Lung (tissue), 12 donors: ENCODE data around the gene LRRC38. TPM values are rescaled to one million over a fixed set of nuclear protein-coding genes. Genes with fewer than 3 reads are reported as not detected.

Source experiments
- ATAC-seq: fragments of 200-7000 bp; cut with Tn5 transposase; one replicate; pipeline ENCODE4 v1.9.1; 2020; ENCODE audit warnings: moderate number of reproducible peaks; ENCODE audit not compliant: insufficient read depth, low FRiP score
- DNase-seq, 3 donors: peaks; one replicate each; pipeline ENCODE4 v3.0.0-alpha.2; 2013 to 2017
- H3K27ac ChIP-seq, 2 donors: one replicate each; pipeline ENCODE4 v1.5.1; 2013; ENCODE audit warnings: mild to moderate bottlenecking in 2 of 2, moderate library complexity in 2 of 2, control low read depth in 1 of 2, inconsistent platforms in 1 of 2, low read depth in 1 of 2, low read length in 1 of 2
- H3K27me3 ChIP-seq, 3 donors: one replicate each; pipeline ENCODE4 v1.5.1; 2013; ENCODE audit warnings: low read length in 2 of 3; ENCODE audit not compliant: control insufficient read depth in 3 of 3, insufficient read depth in 3 of 3
- H3K36me3 ChIP-seq, 4 donors: one replicate each; pipeline ENCODE4 v1.5.1; 2013; ENCODE audit warnings: low read length in 4 of 4, mild to moderate bottlenecking in 1 of 4, moderate library complexity in 1 of 4; ENCODE audit not compliant: control insufficient read depth in 4 of 4, insufficient read depth in 4 of 4
- H3K4me1 ChIP-seq, 5 donors: one replicate each; pipeline ENCODE4 v1.5.1; 2013; ENCODE audit warnings: low read length in 5 of 5, mild to moderate bottlenecking in 2 of 5, moderate library complexity in 1 of 5; ENCODE audit not compliant: control insufficient read depth in 5 of 5, insufficient read depth in 5 of 5
- H3K4me3 ChIP-seq: one replicate; pipeline ENCODE4 v1.5.1; 2013; ENCODE audit warnings: mild to moderate bottlenecking, control low read depth, moderate library complexity
- H3K9ac ChIP-seq, 2 donors: one replicate each; pipeline ENCODE4 v1.5.1; 2013; ENCODE audit warnings: low read length in 2 of 2, control low read depth in 1 of 2; ENCODE audit not compliant: insufficient read depth in 1 of 2
- H3K9me3 ChIP-seq, 4 donors: one replicate each; pipeline ENCODE4 v1.5.1; 2013; ENCODE audit warnings: low read length in 3 of 4, mild to moderate bottlenecking in 1 of 4, moderate library complexity in 1 of 4; ENCODE audit not compliant: control insufficient read depth in 4 of 4, insufficient read depth in 3 of 4
- WGBS, 2 donors: extraction: QIAGEN DNeasy Blood & Tissue Kit; methylation state at CpG; one replicate each; pipeline ENCODE4 v1.1.7; 2013; 5-methylcytosine and 5-hydroxymethylcytosine counted together
- polyA plus RNA-seq, 2 donors: library from polyadenylated mRNA; stranded (reverse); fragments of 200-250 nt; gene quantifications; one replicate each; pipeline ENCODE4 v1.2.1, GENCODE V29; 2013
- total RNA-seq, 2 donors: library from RNA; depleted of rRNA in 1 of 2; stranded (reverse); fragments of >200 nt in 1 of 2; gene quantifications; one replicate each; pipeline ENCODE4 v1.2.1, GENCODE V29; 2014 to 2021
- TF ChIP-seq, protein P1 (sequence below): IDR thresholded peaks from 2 replicates; pipeline ENCODE4 v1.5.1; 2012; ENCODE audit warnings: mild to moderate bottlenecking; ENCODE audit errors: control extremely low read depth, extremely low read depth
- donor health status: control.
- donor health status: control.
- donor health status: Bipolar disorder and iron deficiency.
- donor health status: healthy.
- donor health status: DM: yes; HTN: yes; CAD: no.

LRRC38 gene
- total and polyA plus RNA-seq, 4 donors, result 0.07 TPM; not detected in 3

DNA sequence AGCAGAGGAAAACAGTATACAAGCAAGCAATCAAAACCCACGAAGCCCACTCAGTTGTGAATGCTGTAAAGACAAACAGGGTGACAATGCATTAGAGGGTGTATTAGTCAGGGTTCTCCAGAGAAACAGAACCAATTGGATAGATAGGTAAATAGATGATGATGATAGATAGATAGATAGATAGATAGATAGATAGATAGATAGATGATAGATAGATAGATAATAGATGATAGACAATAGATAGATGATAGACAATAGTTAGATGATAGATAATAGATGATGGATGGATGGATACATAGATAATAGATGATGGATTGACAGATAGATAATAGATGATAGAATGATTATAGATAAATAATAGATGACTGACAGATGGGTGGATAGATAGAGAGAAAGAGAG, 48.3 kb downstream of the LRRC38 start:
- no peaks in the 10 kb centered on the region for H3K9me3 ChIP-seq
- no peak for ATAC-seq
- no peaks in the 10 kb centered on the region for H3K36me3 ChIP-seq
- DNase-seq, result no peak
- no peak overlapping the region for H3K4me3 ChIP-seq
- H3K4me1 ChIP-seq, result no peaks in the 10 kb centered on the region
- H3K27ac ChIP-seq, result no peak overlapping the region
- H3K27me3 ChIP-seq, result peaks cover 0 to 2% (median 0%) of the 10 kb centered on the region in 3 donors
- H3K9ac ChIP-seq, result no peak overlapping the region
- 49 to 59% methylated on average over 1 of the region's 1 CpG for WGBS, 2 donors
- TF ChIP-seq, protein P1, sequence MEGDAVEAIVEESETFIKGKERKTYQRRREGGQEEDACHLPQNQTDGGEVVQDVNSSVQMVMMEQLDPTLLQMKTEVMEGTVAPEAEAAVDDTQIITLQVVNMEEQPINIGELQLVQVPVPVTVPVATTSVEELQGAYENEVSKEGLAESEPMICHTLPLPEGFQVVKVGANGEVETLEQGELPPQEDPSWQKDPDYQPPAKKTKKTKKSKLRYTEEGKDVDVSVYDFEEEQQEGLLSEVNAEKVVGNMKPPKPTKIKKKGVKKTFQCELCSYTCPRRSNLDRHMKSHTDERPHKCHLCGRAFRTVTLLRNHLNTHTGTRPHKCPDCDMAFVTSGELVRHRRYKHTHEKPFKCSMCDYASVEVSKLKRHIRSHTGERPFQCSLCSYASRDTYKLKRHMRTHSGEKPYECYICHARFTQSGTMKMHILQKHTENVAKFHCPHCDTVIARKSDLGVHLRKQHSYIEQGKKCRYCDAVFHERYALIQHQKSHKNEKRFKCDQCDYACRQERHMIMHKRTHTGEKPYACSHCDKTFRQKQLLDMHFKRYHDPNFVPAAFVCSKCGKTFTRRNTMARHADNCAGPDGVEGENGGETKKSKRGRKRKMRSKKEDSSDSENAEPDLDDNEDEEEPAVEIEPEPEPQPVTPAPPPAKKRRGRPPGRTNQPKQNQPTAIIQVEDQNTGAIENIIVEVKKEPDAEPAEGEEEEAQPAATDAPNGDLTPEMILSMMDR, result no peak

- WGBS, 2 donors, result 56 to 75% methylated on average over 7 of the region's 7 CpGs
- no peaks in the 10 kb centered on the region for H3K4me1 ChIP-seq
- peaks cover 0 to 5% (median 0%) of the 10 kb centered on the region in 3 donors for H3K27me3 ChIP-seq
- no peaks in the 10 kb centered on the region for H3K36me3 ChIP-seq
- no peak overlapping the region for H3K4me3 ChIP-seq
- TF ChIP-seq, protein P1, result no peak
- H3K9ac ChIP-seq, result no peak overlapping the region
- no peak for ATAC-seq
- DNase-seq, result peak in 2 of 3 donors; percentile 1 to 2
- no peaks in the 10 kb centered on the region for H3K9me3 ChIP-seq
- H3K27ac ChIP-seq, result no peak overlapping the region
Observed at GRCh38 chr1:13462682-13463081, 51.1 kb downstream of the LRRC38 start.

- no peak overlapping the region for H3K27ac ChIP-seq
- no peaks in the 10 kb centered on the region for H3K36me3 ChIP-seq
- DNase-seq (no peak), ATAC-seq (no peak)
- no peak overlapping the region for H3K9ac ChIP-seq
- no peaks in the 10 kb centered on the region for H3K9me3 ChIP-seq
- 80 to 86% methylated on average over 2 of the region's 2 CpGs for WGBS, 2 donors
- H3K4me3 ChIP-seq, result no peak overlapping the region
- TF ChIP-seq, protein P1, result no peak
- no peaks in the 10 kb centered on the region for H3K4me1 ChIP-seq
- peaks cover 0 to 5% (median 2%) of the 10 kb centered on the region in 3 donors for H3K27me3 ChIP-seq
Observed at GRCh38 chr1:13461977-13462376, 51.8 kb downstream of the LRRC38 start.

- no peaks in the 10 kb centered on the region for H3K36me3 ChIP-seq
- WGBS, 2 donors, result 57 to 73% methylated on average over 15 of the region's 15 CpGs
- no peak for ATAC-seq
Observed at GRCh38 chr1:13456904-13457532, 56.8 kb downstream of the LRRC38 start.

More at GRCh38 chr1:13456904-13457532, 56.8 kb downstream of the LRRC38 start:
- Histone ChIP-seq H3K27ac (no peak overlapping the region), H3K4me1 (no peaks in the 10 kb centered on the region), H3K9ac (no peak overlapping the region), H3K27me3 (peaks cover 0 to 3% (median 2%) of the 10 kb centered on the region in 3 donors), H3K9me3 (no peaks in the 10 kb centered on the region), H3K4me3 (no peak overlapping the region)
- TF ChIP-seq, protein P1, result no peak
- DNase-seq, result no peak
